BJ (cell line): ENCODE results near the gene TAOK2. TPM values are rescaled to one million over a fixed set of nuclear protein-coding genes. Genes with fewer than 3 reads are reported as not detected.

Source experiments
- CTCF ChIA-PET: fragments of 350-600 bp; formaldehyde crosslinking; extraction: SDS; loops from one replicate; lab custom pipeline; 2021; ENCODE audit warnings: antibody characterized with exemption, inconsistent platforms; lab: Yijun Ruan, JAX
- POLR2A ChIA-PET: fragments of 300-600 bp; sonication (Branson Sonifier 250); formaldehyde crosslinking; extraction: SDS; loops from one replicate; lab custom pipeline; 2021; ENCODE audit warnings: antibody characterized with exemption; lab: Charles Lee
- DNase-seq: peaks from one replicate; pipeline ENCODE4 v3.0.0-alpha.2; 2011; ENCODE audit warnings: low read depth
- H3K27me3 ChIP-seq: 2 replicates; pipeline ENCODE4 v1.6.0; 2011; ENCODE audit warnings: low read length; ENCODE audit not compliant: control insufficient read depth, insufficient read depth
- H3K36me3 ChIP-seq: 2 replicates; pipeline ENCODE4 v1.5.1; 2011; ENCODE audit warnings: low read length; ENCODE audit not compliant: control insufficient read depth, insufficient read depth
- H3K4me3 ChIP-seq: 2 replicates; pipeline ENCODE4 v1.5.1; 2011; ENCODE audit warnings: low read depth, mild to moderate bottlenecking, control low read depth, low read length
- polyA plus RNA-seq: library from polyadenylated mRNA; depleted of rRNA; stranded (reverse); fragments of >200 nt; gene quantifications from 2 replicates; pipeline ENCODE4 v1.2.3, GENCODE V29; 2011
- TF ChIP-seq, protein P1 (sequence below): IDR thresholded peaks from 2 replicates; pipeline ENCODE4 v1.5.1; 2011; ENCODE audit warnings: low read depth, mild to moderate bottlenecking, control low read depth, inconsistent platforms, low read length, moderate library complexity; ENCODE audit not compliant: insufficient read depth

The TAOK2 gene
- polyA plus RNA-seq, 1 experiment, result 24.3 TPM

DNA sequence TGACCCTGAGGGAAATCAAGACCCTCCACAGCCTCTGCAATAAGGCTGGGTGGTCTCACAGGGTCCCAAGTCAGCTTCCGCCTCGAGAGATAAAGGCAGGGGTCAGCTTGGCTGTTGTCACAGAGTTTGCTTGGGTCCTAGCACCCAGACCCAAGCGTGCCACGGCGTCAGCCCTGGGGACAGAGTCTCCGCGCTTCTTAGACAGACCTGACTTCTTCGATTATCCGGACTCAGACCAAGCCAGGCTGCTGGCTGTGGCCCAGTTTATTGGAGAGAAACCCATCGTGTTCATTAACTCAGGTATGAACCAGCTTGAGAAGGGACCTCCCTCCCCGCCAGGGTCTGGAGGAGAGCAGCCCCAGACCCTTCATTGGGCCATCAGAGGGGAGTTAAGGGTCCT is 49.9 kb downstream of the TAOK2 start:
- H3K27me3 ChIP-seq, result peaks cover 15% of the 10 kb centered on the region
- ChIA-PET CTCF (interaction anchor here (1.4 to 1.5 kb wide), 2 partner anchors 8 to 18 kb away, joined by 4 to 11 read pairs; partner anchors contain the start of gene TLCD3B), POLR2A (no interaction called here)
- TF ChIP-seq, protein P1, sequence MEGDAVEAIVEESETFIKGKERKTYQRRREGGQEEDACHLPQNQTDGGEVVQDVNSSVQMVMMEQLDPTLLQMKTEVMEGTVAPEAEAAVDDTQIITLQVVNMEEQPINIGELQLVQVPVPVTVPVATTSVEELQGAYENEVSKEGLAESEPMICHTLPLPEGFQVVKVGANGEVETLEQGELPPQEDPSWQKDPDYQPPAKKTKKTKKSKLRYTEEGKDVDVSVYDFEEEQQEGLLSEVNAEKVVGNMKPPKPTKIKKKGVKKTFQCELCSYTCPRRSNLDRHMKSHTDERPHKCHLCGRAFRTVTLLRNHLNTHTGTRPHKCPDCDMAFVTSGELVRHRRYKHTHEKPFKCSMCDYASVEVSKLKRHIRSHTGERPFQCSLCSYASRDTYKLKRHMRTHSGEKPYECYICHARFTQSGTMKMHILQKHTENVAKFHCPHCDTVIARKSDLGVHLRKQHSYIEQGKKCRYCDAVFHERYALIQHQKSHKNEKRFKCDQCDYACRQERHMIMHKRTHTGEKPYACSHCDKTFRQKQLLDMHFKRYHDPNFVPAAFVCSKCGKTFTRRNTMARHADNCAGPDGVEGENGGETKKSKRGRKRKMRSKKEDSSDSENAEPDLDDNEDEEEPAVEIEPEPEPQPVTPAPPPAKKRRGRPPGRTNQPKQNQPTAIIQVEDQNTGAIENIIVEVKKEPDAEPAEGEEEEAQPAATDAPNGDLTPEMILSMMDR, result no peak
- DNase-seq, result no peak
- H3K4me3 ChIP-seq, result no peak overlapping the region
- H3K36me3 ChIP-seq, result no peaks in the 10 kb centered on the region

DNA sequence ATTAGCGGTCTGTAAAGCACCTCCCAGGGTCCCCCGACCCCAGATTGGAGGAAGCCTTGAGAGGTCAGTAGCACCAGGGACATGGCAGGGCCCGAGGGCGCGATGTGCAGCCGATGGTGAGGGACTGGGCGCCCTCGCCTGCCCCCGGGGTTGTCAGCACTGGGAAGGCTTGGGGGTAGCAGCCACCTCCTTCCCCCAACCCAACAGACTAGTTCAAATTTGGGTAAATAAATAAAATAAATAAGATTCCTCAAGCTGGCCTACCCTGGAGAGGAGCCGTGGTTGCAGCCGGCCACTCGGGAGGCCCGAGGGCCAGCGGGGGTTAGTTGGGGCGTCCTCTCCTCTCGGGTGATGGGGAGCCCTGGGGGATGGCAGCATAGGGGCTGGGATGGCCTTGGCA is 50.8 kb downstream of the TAOK2 start:
- Histone ChIP-seq H3K27me3 (peaks cover 20% of the 10 kb centered on the region), H3K4me3 (no peak overlapping the region), H3K36me3 (no peaks in the 10 kb centered on the region)
- ChIA-PET CTCF (no interaction called here), POLR2A (no interaction called here)
- DNase-seq, result no peak
- TF ChIP-seq, protein P1, result no peak

DNA sequence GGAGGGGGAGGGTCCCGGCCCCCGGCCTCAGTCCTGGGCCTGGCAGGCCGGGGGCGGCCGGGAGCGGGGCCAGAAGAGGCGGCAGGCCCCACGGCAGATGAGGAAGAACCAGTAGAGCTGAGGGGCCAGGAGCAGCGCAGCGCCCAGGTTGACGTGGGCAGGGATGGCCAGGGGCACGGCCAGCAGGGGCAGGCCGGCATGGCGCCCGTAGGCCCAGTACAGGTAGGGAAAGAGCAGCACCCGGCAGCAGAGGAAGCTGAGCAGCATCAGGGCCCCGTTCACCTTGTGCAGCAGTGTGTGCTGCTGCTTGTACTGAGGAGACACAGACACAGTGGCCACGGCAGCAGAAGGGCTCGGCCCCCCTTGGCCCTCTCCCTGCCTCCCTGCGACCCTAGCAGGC is 51.5 kb downstream of the TAOK2 start:
- TF ChIP-seq, protein P1, result no peak
- CTCF ChIA-PET, result no interaction called here
- POLR2A ChIA-PET, result no interaction called here
- H3K4me3 ChIP-seq, result no peak overlapping the region
- no peaks in the 10 kb centered on the region for H3K36me3 ChIP-seq
- no peak for DNase-seq
- peaks cover 27% of the 10 kb centered on the region for H3K27me3 ChIP-seq

DNA sequence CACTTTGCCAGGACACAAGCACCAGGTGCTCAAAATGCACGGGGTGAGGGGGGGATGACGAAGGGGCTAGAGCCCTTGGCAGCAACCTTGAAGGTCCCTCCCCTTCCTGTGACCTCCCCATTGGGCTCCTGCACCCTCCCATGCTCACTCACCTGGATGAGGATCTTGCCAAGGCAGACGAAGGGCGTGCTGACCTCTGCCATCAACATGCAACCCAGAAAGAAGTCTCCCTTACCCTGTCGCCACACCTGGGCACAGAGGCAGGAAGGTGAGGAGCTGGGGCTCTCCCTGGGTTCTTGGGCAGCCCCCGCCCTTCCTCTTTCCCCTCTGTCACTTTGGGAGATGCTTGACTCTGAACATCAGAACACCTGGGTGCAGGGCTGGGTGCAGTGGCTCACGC is 51.9 kb downstream of the TAOK2 start:
- ChIA-PET POLR2A (no interaction called here), CTCF (no interaction called here)
- Histone ChIP-seq H3K27me3 (peaks cover 27% of the 10 kb centered on the region), H3K4me3 (no peak overlapping the region), H3K36me3 (no peaks in the 10 kb centered on the region)
- TF ChIP-seq, protein P1, result no peak
- no peak for DNase-seq

DNA sequence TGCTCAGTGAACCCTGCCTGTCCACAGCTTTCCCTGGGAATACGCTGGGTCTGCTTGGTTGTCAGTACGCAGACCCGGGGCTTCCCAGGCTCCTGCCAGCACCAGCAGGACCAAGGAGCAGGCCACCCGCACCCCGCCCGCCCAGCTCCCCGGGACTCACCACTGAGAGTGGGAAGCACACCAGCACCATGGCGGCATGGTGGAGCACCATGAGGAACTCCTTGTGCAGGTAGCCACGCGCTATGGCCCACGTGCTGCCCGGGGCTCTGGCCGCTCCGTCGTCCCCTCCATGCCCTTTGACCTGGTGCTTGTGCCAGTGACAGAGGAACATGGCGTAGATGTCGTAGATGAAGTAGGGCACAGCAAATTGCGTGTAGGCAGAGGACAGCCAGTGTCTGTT is 52.8 kb downstream of the TAOK2 start:
- TF ChIP-seq, protein P1, result no peak
- peaks cover 31% of the 10 kb centered on the region for H3K27me3 ChIP-seq
- ChIA-PET POLR2A (no interaction called here), CTCF (no interaction called here)
- no peak overlapping the region for H3K4me3 ChIP-seq
- no peak for DNase-seq
- H3K36me3 ChIP-seq, result no peaks in the 10 kb centered on the region
